Tibial artery (tissue), 4 donors: ENCODE data around the gene STK10.
A peak's percentile ranks its signal among the peaks of the same experiment; 100 is the strongest.

Experiments used
- DNase-seq, 2 donors: peaks; one replicate each; pipeline ENCODE4 v3.0.0-alpha.2; 2019
- H3K27ac ChIP-seq, 2 donors: fragments of 200-600 bp; sonication (generic) in 1 of 2; 1 replicate in 1 of 2; 2 replicates in 1 of 2; pipeline ENCODE4 v1.5.1; 2018 to 2019; ENCODE audit warnings: mild to moderate bottlenecking in 1 of 2
- H3K27me3 ChIP-seq, 2 donors: fragments of 200-600 bp; sonication (generic) in 1 of 2; one replicate each; pipeline versions ENCODE4 v1.5.1 to v1.6.0; 2016 to 2019
- H3K36me3 ChIP-seq, 3 donors: fragments of 200-600 bp; sonication (generic) in 2 of 3; one replicate each; pipeline ENCODE4 v1.5.1; 2016 to 2019; ENCODE audit warnings: mild to moderate bottlenecking in 2 of 3
- H3K4me1 ChIP-seq, 4 donors: fragments of 200-600 bp; sonication (generic) in 2 of 4; 1 replicate in 3 of 4; 2 replicates in 1 of 4; pipeline ENCODE4 v1.5.1; 2016 to 2019
- H3K4me3 ChIP-seq, 2 donors: fragments of 200-600 bp; sonication (generic) in 1 of 2; 1 replicate in 1 of 2; 2 replicates in 1 of 2; pipeline ENCODE4 v1.5.1; 2018 to 2019; ENCODE audit warnings: mild to moderate bottlenecking in 2 of 2
- H3K9me3 ChIP-seq, 3 donors: fragments of 200-600 bp; sonication (generic) in 1 of 3; one replicate each; pipeline ENCODE4 v1.5.1; 2016 to 2019
- intact Hi-C: fragments of 100-400 bp; cut with DNase I; formaldehyde crosslinking; loops from one replicate; pipeline ENCODE4 v1.15.0; 2023; ENCODE audit warnings: low total_unique reads
- TF ChIP-seq, protein P1 (sequence below), 2 experiments: fragments of 200-600 bp in 1 of 2; fragments of 450-650 bp in 1 of 2; IDR thresholded peaks; one replicate each; pipeline ENCODE4 v1.5.1; 2017 to 2019; ENCODE audit warnings: antibody characterized with exemption in 2 of 2, mild to moderate bottlenecking in 1 of 2, moderate library complexity in 1 of 2

Gene STK10

DNA sequence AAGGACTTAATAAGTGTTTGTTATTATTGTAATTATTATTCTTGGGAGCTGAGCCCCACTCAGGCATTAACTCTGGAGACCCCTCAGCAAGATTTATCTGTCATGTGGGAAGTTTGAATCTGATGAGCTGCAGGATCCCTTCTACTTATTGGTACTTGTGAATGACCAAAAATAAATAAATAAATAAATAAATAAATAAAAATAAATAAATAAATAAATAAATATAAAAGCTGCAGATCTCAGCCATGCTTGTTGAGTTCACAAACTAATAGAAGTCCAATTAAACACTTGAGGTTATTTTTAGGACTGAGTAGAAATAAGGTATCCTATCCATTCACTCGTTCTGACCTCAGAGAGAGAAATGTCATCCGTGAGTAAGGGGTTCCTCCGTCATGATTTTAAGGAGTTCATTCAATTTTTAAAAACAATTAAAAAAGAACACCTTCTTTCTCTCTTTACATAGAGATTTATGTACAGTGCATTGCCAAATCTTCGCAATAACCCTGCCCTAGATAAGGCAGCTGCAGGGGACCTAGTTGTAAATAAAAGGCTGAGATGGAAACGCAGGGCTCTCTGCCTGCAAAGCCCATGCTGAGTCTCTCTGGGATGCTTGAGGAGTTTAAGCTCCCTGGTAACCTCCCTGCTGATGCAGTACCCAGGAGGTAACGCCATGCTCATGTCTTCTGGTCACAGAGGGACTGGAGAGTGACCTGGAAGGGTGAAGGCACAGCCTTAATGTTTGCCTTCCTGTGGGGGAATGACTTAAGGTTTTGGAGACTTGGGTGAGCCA, 7.2 kb upstream of the STK10 start:
- Histone ChIP-seq H3K36me3 (no peaks in the 10 kb centered on the region), H3K27me3 (no peaks in the 10 kb centered on the region), H3K4me1 (no peaks in the 10 kb centered on the region), H3K9me3 (no peaks in the 10 kb centered on the region), H3K27ac (no peak overlapping the region), H3K4me3 (no peak overlapping the region)
- DNase-seq = no peak
- TF ChIP-seq, protein P1, sequence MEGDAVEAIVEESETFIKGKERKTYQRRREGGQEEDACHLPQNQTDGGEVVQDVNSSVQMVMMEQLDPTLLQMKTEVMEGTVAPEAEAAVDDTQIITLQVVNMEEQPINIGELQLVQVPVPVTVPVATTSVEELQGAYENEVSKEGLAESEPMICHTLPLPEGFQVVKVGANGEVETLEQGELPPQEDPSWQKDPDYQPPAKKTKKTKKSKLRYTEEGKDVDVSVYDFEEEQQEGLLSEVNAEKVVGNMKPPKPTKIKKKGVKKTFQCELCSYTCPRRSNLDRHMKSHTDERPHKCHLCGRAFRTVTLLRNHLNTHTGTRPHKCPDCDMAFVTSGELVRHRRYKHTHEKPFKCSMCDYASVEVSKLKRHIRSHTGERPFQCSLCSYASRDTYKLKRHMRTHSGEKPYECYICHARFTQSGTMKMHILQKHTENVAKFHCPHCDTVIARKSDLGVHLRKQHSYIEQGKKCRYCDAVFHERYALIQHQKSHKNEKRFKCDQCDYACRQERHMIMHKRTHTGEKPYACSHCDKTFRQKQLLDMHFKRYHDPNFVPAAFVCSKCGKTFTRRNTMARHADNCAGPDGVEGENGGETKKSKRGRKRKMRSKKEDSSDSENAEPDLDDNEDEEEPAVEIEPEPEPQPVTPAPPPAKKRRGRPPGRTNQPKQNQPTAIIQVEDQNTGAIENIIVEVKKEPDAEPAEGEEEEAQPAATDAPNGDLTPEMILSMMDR (IDR thresholded peaks at IDR 0.05) = no peak
- intact Hi-C loops = loop anchor here (5.0 kb wide), 1 partner anchor 803 kb away; no protein-coding TSS in a partner anchor

DNA sequence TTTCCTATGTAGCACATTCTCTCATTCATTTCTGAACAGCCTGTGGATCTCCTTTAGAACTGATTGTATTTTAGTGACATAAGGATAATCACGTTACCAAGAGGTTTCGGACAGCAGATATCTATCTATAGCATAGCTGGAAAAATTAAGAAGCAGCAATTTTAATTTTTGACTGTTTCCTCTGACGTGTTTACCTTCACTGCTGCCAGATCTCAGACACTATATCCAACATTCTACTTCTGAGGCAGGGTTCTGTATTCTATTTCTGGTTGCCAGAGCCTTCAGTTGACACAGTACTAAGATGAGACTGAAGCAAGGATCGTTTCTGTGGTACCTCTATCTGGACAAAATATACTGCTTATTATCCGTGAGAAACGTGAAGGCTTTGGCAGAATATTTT, 5.8 kb upstream of the STK10 start, which contains the start of gene EFCAB9:
EFCAB9 (plus strand) TSS at position 301 of the 400 bp plus-strand sequence; CDS start at position 302, 1 bp downstream.
- Histone ChIP-seq H3K4me3 (no peak within 1 kb of the TSS), H3K27me3 (no peaks in the 10 kb centered on the region), H3K4me1 (no peaks in the 10 kb centered on the region), H3K36me3 (no peaks in the 10 kb centered on the region), H3K27ac (no peak within 1 kb of the TSS), H3K9me3 (no peaks in the 10 kb centered on the region)
- no peak for DNase-seq
- intact Hi-C loops = loop anchor here (5.0 kb wide), 1 partner anchor 802 kb away; no protein-coding TSS in a partner anchor
- TF ChIP-seq, protein P1 (IDR thresholded peaks at IDR 0.05) = no peak

DNA sequence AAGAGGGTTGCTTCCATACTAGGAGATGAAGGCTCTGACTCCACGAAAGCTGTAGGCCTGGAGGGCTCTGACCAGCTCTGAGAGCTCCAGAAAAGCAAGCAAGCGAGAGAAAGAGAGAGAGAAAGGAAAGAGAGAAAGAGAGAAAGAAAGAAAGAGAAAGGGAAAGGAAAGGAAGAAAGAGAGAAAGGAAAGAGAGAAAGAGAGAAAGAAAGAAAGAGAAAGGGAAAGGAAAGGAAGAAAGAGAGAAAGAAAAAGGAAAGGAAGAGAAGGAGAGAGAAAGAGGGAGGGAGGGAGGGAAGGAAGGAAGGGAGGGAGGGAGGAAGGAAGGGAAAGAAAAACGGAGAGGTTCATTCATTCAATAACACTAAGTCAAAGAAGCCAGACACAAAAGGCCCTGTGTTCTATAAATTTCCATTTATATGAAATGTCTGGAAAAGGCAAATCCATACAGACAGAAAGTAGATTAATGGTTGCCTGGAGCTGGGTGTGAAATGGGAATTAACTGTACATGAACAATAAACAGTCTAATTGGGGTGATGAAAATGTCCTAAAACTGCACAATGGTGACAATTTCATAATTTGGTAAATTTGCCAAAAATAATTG, 1.8 kb upstream of the STK10 start:
- H3K9me3 ChIP-seq = no peaks in the 10 kb centered on the region
- no peak overlapping the region for H3K4me3 ChIP-seq
- no peak for DNase-seq
- intact Hi-C loops = loop anchor here (5.0 kb wide), 2 partner anchors 93 to 797 kb away; partner anchors contain the start of gene UBTD2
- TF ChIP-seq, protein P1 (IDR thresholded peaks at IDR 0.05) = no peak
- H3K36me3 ChIP-seq = no peaks in the 10 kb centered on the region
- peaks cover 0 to 14% (median 8%) of the 10 kb centered on the region in 4 donors for H3K4me1 ChIP-seq
- H3K27ac ChIP-seq = no peak overlapping the region
- H3K27me3 ChIP-seq = no peaks in the 10 kb centered on the region

DNA sequence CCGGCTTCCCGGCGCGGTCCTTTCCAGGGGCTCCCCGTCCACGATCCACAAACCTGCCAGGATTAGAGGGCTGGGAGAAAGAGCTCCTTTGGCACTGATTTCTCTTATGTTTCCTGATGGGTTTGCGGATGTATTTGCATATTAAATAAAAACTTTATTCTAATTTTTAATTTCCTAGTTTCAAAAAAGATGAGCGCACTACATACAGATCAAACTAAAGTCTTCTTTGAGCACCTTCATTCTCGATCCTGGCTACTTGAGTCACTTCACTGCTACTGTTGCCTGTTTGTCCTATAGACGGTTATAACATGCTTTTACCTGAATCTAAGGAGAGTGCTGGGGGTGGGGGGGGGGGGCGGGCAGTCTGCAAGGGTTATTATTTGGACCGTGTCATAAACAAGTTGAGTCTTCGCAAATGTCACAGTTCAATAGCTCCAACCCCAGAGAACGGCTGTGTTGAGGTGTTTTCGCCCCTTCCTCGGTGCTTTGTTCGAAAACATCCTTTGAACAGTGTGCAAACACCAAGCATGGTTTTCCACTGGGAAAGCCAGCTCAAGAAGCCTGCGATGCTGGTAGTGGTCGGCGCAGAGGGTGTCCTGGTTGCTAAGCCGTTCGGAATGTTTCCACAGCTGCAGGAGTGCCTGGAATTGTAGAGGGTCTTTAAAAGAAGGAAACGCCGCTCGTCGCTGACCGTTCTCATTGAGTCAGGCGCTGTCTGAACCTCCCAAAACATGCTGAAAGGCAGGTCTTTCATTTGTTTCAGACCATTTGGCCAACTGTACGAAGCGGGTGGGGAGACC, 1.1 kb upstream of the STK10 start:
- no peaks in the 10 kb centered on the region for H3K36me3 ChIP-seq
- DNase-seq = no peak
- intact Hi-C loops = loop anchor here (1.0 to 5.0 kb wide), 2 partner anchors 82 to 93 kb away; partner anchors contain the start of gene UBTD2
- H3K4me3 ChIP-seq = peak overlapping the region; percentile 87 to 94
- peaks cover 0 to 14% (median 8%) of the 10 kb centered on the region in 4 donors for H3K4me1 ChIP-seq
- H3K27ac ChIP-seq = peak overlapping the region in 1 of 2 donors; percentile 82
- TF ChIP-seq, protein P1 (IDR thresholded peaks at IDR 0.05) = no peak
- no peaks in the 10 kb centered on the region for H3K9me3 ChIP-seq
- H3K27me3 ChIP-seq = no peaks in the 10 kb centered on the region
